ENCODE data around the gene LRP2.

DNA sequence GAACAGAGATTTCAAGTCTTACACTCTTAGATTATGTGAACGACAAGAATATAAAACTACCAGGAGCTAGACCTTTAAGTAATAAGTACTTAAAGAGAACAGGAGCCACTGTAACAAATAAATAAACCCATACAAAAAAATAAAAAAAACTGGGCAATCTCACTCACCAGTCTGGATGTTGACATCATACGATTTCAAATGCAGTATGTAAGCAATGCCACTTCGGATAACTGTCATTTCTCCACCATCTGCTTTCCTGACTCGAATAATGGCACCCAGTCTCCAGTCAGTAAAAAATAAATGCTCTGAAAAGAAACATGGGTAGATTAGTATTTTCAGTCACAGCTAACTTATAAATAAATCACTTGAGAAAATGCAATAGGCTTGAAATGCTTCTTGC, 115.1 kb downstream of the LRP2 start:
- TF ChIP-seq CTCF (IDR thresholded peaks at IDR 0.05) (no peak), POLR2A (IDR thresholded peaks at IDR 0.05) (no peak)
